ENCODE measurements around the gene SCEL. TPM values are rescaled to one million over a fixed set of nuclear protein-coding genes. Genes with fewer than 3 reads are reported as not detected.

Gene SCEL
- total and polyA plus RNA-seq, 2 experiments from 2014 or later, result not detected

DNA sequence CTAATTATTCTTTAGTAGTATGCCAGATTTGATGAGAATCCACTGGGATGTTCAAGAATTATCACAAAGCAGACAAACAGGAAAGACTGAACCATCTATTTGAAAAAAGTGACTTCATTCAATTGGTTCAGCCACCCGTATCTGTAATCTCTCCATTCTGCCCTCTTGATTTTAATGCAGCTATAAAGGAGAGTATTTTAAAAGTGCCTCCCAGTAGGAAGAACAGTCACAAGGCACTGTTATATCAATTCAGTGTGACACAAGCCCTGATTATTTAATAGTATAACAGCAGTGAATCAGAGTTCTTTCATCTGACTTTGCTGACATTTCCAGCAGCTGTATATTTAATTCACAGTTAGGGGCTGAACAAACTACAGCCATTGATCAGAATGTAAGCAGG is 84.6 kb downstream of the SCEL start (continued):
- TF ChIP-seq, protein P1, sequence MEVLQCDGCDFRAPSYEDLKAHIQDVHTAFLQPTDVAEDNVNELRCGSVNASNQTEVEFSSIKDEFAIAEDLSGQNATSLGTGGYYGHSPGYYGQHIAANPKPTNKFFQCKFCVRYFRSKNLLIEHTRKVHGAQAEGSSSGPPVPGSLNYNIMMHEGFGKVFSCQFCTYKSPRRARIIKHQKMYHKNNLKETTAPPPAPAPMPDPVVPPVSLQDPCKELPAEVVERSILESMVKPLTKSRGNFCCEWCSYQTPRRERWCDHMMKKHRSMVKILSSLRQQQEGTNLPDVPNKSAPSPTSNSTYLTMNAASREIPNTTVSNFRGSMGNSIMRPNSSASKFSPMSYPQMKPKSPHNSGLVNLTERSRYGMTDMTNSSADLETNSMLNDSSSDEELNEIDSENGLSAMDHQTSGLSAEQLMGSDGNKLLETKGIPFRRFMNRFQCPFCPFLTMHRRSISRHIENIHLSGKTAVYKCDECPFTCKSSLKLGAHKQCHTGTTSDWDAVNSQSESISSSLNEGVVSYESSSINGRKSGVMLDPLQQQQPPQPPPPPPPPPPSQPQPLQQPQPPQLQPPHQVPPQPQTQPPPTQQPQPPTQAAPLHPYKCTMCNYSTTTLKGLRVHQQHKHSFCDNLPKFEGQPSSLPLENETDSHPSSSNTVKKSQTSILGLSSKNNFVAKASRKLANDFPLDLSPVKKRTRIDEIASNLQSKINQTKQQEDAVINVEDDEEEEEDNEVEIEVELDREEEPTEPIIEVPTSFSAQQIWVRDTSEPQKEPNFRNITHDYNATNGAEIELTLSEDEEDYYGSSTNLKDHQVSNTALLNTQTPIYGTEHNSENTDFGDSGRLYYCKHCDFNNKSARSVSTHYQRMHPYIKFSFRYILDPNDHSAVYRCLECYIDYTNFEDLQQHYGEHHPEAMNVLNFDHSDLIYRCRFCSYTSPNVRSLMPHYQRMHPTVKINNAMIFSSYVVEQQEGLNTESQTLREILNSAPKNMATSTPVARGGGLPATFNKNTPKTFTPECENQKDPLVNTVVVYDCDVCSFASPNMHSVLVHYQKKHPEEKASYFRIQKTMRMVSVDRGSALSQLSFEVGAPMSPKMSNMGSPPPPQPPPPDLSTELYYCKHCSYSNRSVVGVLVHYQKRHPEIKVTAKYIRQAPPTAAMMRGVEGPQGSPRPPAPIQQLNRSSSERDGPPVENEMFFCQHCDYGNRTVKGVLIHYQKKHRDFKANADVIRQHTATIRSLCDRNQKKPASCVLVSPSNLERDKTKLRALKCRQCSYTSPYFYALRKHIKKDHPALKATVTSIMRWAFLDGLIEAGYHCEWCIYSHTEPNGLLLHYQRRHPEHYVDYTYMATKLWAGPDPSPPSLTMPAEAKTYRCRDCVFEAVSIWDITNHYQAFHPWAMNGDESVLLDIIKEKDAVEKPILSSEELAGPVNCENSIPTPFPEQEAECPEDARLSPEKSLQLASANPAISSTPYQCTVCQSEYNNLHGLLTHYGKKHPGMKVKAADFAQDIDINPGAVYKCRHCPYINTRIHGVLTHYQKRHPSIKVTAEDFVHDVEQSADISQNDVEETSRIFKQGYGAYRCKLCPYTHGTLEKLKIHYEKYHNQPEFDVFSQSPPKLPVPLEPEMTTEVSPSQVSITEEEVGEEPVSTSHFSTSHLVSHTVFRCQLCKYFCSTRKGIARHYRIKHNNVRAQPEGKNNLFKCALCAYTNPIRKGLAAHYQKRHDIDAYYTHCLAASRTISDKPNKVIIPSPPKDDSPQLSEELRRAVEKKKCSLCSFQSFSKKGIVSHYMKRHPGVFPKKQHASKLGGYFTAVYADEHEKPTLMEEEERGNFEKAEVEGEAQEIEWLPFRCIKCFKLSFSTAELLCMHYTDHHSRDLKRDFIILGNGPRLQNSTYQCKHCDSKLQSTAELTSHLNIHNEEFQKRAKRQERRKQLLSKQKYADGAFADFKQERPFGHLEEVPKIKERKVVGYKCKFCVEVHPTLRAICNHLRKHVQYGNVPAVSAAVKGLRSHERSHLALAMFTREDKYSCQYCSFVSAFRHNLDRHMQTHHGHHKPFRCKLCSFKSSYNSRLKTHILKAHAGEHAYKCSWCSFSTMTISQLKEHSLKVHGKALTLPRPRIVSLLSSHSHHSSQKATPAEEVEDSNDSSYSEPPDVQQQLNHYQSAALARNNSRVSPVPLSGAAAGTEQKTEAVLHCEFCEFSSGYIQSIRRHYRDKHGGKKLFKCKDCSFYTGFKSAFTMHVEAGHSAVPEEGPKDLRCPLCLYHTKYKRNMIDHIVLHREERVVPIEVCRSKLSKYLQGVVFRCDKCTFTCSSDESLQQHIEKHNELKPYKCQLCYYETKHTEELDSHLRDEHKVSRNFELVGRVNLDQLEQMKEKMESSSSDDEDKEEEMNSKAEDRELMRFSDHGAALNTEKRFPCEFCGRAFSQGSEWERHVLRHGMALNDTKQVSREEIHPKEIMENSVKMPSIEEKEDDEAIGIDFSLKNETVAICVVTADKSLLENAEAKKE (CRISPR knock-in tag; IDR thresholded peaks at IDR 0.05), result no peak
- TF ChIP-seq EZH2 (IDR thresholded peaks at IDR 0.05; ENCODE audit: low read depth, unreplicated experiment) (no peak), NANOG (IDR thresholded peaks at IDR 0.05; ENCODE audit: borderline replicate concordance) (no peak), STAT1 (IDR thresholded peaks at IDR 0.05; ENCODE audit: unreplicated experiment) (no peak), ZNF331 (CRISPR knock-in tag; IDR thresholded peaks at IDR 0.05; ENCODE audit: low read depth) (no peak), POLR2AphosphoS5 (IDR thresholded peaks at IDR 0.05; ENCODE audit: low read depth) (no peak), ZNF114 (CRISPR knock-in tag; IDR thresholded peaks at IDR 0.05) (no peak), REST (IDR thresholded peaks at IDR 0.05; ENCODE audit: unreplicated experiment) (no peak), JUNB (IDR thresholded peaks at IDR 0.05; ENCODE audit: unreplicated experiment) (no peak), EZH2phosphoT487 (IDR thresholded peaks at IDR 0.05; ENCODE audit: unreplicated experiment) (no peak)
- TF ChIP-seq, protein P2, sequence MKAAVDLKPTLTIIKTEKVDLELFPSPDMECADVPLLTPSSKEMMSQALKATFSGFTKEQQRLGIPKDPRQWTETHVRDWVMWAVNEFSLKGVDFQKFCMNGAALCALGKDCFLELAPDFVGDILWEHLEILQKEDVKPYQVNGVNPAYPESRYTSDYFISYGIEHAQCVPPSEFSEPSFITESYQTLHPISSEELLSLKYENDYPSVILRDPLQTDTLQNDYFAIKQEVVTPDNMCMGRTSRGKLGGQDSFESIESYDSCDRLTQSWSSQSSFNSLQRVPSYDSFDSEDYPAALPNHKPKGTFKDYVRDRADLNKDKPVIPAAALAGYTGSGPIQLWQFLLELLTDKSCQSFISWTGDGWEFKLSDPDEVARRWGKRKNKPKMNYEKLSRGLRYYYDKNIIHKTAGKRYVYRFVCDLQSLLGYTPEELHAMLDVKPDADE (IDR thresholded peaks at IDR 0.05), result no peak
